Peyer's patch (tissue), 4 donors: ENCODE results near the gene MAGI3. TPM values are rescaled to one million over a fixed set of nuclear protein-coding genes. Genes with fewer than 3 reads are reported as not detected.

ENCODE experiments used
- DNase-seq, 3 donors: peaks; one replicate each; pipeline ENCODE4 v3.0.0-alpha.2; 2017 to 2019
- H3K27ac ChIP-seq, 4 donors: fragments of 200-600 bp; sonication (generic); one replicate each; pipeline ENCODE4 v1.5.1; 2016 to 2019
- H3K27me3 ChIP-seq, 2 donors: fragments of 200-600 bp; sonication (generic); one replicate each; pipeline ENCODE4 v1.5.1; 2019
- H3K36me3 ChIP-seq, 3 donors: fragments of 200-600 bp; sonication (generic); one replicate each; pipeline ENCODE4 v1.5.1; 2016 to 2019
- H3K4me1 ChIP-seq, 4 donors: fragments of 200-600 bp; sonication (generic); one replicate each; pipeline ENCODE4 v1.5.1; 2016 to 2019
- H3K4me3 ChIP-seq, 4 donors: fragments of 200-600 bp; sonication (generic); 1 replicate in 3 of 4; 2 replicates in 1 of 4; pipeline ENCODE4 v1.5.1; 2016 to 2019; ENCODE audit warnings: mild to moderate bottlenecking in 1 of 4
- H3K9me3 ChIP-seq, 4 donors: fragments of 200-600 bp; sonication (generic); one replicate each; pipeline ENCODE4 v1.5.1; 2016 to 2019; ENCODE audit warnings: mild to moderate bottlenecking in 1 of 4
- POLR2A ChIP-seq, 2 donors: fragments of 450-650 bp; IDR thresholded peaks; one replicate each; pipeline ENCODE4 v1.5.1; 2017; ENCODE audit warnings: antibody characterized with exemption in 2 of 2, mild to moderate bottlenecking in 2 of 2, moderate library complexity in 2 of 2
- total RNA-seq, 4 donors: library from RNA; depleted of rRNA; stranded (reverse); fragments of >200 nt; gene quantifications; one replicate each; pipeline ENCODE4 v1.1.0, GENCODE V29; 2016
- TF ChIP-seq, protein P1 (sequence below), 6 experiments: fragments of 450-650 bp in 4 of 6; fragments of 200-600 bp in 2 of 6; sonication (generic) in 1 of 6; IDR thresholded peaks; one replicate each; pipeline ENCODE4 v1.5.1; 2017 to 2019; ENCODE audit warnings: antibody characterized with exemption in 6 of 6, mild to moderate bottlenecking in 3 of 6, moderate library complexity in 1 of 6

Gene MAGI3
- total RNA-seq, 4 donors from 2014 or later: 60.2 to 120 (median 103) TPM

DNA sequence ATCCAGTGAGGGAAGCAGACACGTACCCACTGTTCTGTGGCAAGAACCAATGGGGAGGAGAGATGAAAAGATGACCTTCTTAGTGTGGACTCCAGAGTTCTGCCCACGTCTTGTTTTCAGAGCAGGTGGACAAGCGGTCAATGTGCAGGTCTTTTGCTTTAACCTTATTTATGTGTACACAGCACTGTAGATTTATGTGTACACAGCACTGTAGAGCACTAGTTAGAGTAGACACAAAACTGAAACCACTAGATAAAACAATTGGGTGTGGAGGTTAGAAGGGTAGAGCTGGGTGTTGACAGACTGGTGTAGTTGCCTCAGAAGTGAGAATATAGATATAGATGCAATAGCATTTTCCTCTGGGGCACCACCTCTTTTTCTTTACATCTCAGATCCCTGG is 150.0 kb downstream of the MAGI3 start:
- Histone ChIP-seq H3K36me3 (no peaks in the 10 kb centered on the region), H3K4me3 (no peak overlapping the region), H3K27me3 (no peaks in the 10 kb centered on the region), H3K4me1 (peaks cover 0 to 20% (median 0%) of the 10 kb centered on the region in 4 donors), H3K27ac (no peak overlapping the region), H3K9me3 (no peaks in the 10 kb centered on the region)
- TF ChIP-seq, protein P1, sequence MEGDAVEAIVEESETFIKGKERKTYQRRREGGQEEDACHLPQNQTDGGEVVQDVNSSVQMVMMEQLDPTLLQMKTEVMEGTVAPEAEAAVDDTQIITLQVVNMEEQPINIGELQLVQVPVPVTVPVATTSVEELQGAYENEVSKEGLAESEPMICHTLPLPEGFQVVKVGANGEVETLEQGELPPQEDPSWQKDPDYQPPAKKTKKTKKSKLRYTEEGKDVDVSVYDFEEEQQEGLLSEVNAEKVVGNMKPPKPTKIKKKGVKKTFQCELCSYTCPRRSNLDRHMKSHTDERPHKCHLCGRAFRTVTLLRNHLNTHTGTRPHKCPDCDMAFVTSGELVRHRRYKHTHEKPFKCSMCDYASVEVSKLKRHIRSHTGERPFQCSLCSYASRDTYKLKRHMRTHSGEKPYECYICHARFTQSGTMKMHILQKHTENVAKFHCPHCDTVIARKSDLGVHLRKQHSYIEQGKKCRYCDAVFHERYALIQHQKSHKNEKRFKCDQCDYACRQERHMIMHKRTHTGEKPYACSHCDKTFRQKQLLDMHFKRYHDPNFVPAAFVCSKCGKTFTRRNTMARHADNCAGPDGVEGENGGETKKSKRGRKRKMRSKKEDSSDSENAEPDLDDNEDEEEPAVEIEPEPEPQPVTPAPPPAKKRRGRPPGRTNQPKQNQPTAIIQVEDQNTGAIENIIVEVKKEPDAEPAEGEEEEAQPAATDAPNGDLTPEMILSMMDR (IDR thresholded peaks at IDR 0.05): no peak
- no peak for TF ChIP-seq POLR2A (IDR thresholded peaks at IDR 0.05)
- DNase-seq: no peak

DNA sequence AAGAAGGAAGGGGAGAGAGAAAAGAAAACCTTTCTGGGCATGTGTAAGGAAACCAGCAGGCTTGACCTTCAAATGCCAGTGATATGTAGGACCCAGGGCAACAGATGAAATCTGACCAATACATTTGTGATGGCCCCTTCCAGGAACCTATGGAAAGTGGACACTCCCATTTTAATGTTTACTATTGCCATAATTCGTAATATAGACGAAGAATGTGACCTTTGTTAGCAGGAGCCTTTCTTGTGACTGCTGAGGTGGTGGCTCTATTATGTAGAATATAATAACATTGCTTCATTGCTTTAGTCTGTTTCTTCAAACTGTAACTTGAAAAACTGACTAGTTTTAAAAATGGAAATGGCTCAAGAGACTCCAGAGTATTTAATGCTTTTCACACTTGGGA is 150.8 kb downstream of the MAGI3 start:
- H3K27me3 ChIP-seq: no peaks in the 10 kb centered on the region
- H3K36me3 ChIP-seq: no peaks in the 10 kb centered on the region
- H3K9me3 ChIP-seq: no peaks in the 10 kb centered on the region
- DNase-seq: no peak
- H3K4me3 ChIP-seq: no peak overlapping the region
- peaks cover 0 to 20% (median 0%) of the 10 kb centered on the region in 4 donors for H3K4me1 ChIP-seq
- no peak for TF ChIP-seq POLR2A (IDR thresholded peaks at IDR 0.05)
- TF ChIP-seq, protein P1 (IDR thresholded peaks at IDR 0.05): no peak
- no peak overlapping the region for H3K27ac ChIP-seq

DNA sequence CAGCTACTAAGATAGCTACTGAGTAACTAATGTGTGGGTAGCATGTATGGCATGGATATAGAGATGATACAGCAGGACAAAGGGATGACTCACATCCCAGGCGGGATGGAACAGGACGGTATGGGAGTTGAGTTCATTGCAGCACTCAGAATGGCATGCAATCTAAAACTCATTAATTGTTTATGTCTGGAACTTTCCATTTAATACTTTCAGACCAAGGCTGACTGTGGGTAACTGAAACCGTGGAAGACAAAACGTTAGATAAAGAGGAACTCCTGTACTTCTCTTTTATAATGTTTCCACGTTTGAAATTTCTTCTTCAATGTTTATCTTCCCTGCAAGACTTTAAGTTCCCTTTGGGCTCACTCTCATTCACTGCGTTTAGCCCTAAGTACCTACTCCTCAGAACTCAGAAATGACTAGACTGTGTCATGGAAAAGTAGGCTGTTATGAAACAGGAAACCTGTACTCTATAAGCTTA is 151.9 kb downstream of the MAGI3 start:
- no peaks in the 10 kb centered on the region for H3K27me3 ChIP-seq
- TF ChIP-seq POLR2A (IDR thresholded peaks at IDR 0.05): no peak
- TF ChIP-seq, protein P1 (IDR thresholded peaks at IDR 0.05): no peak
- no peaks in the 10 kb centered on the region for H3K9me3 ChIP-seq
- no peak overlapping the region for H3K4me3 ChIP-seq
- no peak overlapping the region for H3K27ac ChIP-seq
- peak in 1 of 3 donors; percentile 59 for DNase-seq
- no peaks in the 10 kb centered on the region for H3K36me3 ChIP-seq
- peaks cover 0 to 20% (median 0%) of the 10 kb centered on the region in 4 donors for H3K4me1 ChIP-seq

DNA sequence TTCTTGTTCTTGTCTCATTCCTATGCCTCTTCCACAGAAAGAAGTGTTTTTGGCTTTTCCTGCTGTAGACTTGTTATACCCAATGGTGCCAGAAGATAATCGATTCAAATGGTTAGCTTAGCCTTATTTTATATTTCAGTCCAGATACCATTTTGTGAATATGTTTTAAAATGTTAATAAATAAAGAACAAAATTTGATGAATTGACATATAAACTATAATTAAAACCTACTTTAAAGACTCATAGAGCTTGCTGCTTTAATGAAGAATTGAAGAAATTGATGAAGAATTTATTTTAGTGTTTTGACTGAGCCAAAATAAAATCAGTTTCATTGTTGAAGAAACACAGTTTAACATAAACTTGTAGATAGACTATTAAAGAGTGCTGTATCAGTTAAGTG is 152.8 kb downstream of the MAGI3 start:
- no peak for DNase-seq
- H3K9me3 ChIP-seq: no peaks in the 10 kb centered on the region
- H3K27ac ChIP-seq: no peak overlapping the region
- H3K4me1 ChIP-seq: peaks cover 0 to 20% (median 0%) of the 10 kb centered on the region in 4 donors
- no peak overlapping the region for H3K4me3 ChIP-seq
- H3K36me3 ChIP-seq: no peaks in the 10 kb centered on the region
- H3K27me3 ChIP-seq: no peaks in the 10 kb centered on the region
- TF ChIP-seq POLR2A (IDR thresholded peaks at IDR 0.05): no peak
- TF ChIP-seq, protein P1 (IDR thresholded peaks at IDR 0.05): no peak

DNA sequence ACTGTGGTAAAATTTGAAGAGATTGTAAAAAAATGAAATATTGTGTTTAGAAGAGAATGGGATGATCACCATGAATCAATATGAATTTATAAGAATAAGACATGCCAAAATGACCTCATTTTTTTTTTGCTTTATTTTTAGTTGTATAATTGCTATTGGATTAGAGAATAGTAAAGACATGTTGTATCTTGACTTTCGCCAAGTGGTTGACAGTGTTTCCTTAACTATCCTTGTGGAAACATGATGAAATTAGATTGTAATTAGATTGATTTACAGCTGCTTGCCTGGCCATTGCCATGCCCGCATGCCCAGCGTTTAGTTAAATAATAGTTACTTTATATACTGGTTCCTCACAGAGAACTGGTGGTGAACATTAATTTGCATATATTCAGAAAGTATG is 154.9 kb downstream of the MAGI3 start:
- H3K4me1 ChIP-seq: peaks cover 0 to 15% (median 0%) of the 10 kb centered on the region in 4 donors
- no peak overlapping the region for H3K27ac ChIP-seq
- H3K27me3 ChIP-seq: no peaks in the 10 kb centered on the region
- no peak overlapping the region for H3K4me3 ChIP-seq
- DNase-seq: no peak
- TF ChIP-seq, protein P1 (IDR thresholded peaks at IDR 0.05): no peak
- TF ChIP-seq POLR2A (IDR thresholded peaks at IDR 0.05): no peak
- no peaks in the 10 kb centered on the region for H3K9me3 ChIP-seq
- H3K36me3 ChIP-seq: peaks cover 0 to 4% (median 0%) of the 10 kb centered on the region in 3 donors

DNA sequence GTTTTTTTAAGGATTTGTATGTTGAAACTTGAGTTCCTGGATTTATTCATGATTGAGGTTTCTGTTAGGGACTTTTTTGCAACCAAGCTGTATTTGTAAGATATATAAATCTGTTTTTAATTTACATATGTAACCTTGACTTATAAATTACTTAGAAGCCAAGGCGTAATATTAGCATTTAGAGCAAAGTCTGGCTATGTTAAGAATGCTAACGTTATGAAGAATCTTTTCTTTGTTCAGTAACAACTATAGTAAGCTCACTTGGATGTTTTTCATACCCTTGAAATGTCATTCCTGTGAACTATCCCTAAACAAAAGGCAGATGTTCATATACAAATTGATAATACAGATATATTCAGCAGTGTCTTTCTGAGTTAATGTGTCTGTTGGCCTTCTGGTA is 155.3 kb downstream of the MAGI3 start:
- TF ChIP-seq, protein P1 (IDR thresholded peaks at IDR 0.05): no peak
- TF ChIP-seq POLR2A (IDR thresholded peaks at IDR 0.05): no peak
- peaks cover 0 to 4% (median 0%) of the 10 kb centered on the region in 3 donors for H3K36me3 ChIP-seq
- H3K27ac ChIP-seq: no peak overlapping the region
- no peaks in the 10 kb centered on the region for H3K27me3 ChIP-seq
- peaks cover 0 to 11% (median 0%) of the 10 kb centered on the region in 4 donors for H3K4me1 ChIP-seq
- H3K4me3 ChIP-seq: no peak overlapping the region
- H3K9me3 ChIP-seq: no peaks in the 10 kb centered on the region
- no peak for DNase-seq
